HEK293 (cell line): Measurements from ENCODE around the gene MCRIP2.

Experiments used
- CTCF ChIP-seq: fragments of 450-650 bp; formaldehyde crosslinking; IDR thresholded peaks from 2 replicates; pipeline ENCODE4 v1.5.1; 2016; ENCODE audit warnings: missing biosample characterization, missing genetic modification characterization
- EGR2 ChIP-seq: fragments of 450-650 bp; formaldehyde crosslinking; IDR thresholded peaks from 2 replicates; pipeline ENCODE4 v1.5.1; 2016; ENCODE audit warnings: low read depth, missing biosample characterization, missing genetic modification characterization
- GLI2 ChIP-seq: fragments of 450-650 bp; formaldehyde crosslinking; IDR thresholded peaks from 2 replicates; pipeline ENCODE4; 2017; ENCODE audit warnings: missing biosample characterization, missing genetic modification characterization, low read depth, borderline replicate concordance
- HOXA7 ChIP-seq: sonication (generic); formaldehyde crosslinking; IDR thresholded peaks from 2 replicates; pipeline ENCODE4 v1.8.1; 2022; ENCODE audit warnings: missing genetic modification reagents, borderline replicate concordance
- KLF9 ChIP-seq: fragments of 450-650 bp; formaldehyde crosslinking; IDR thresholded peaks from 2 replicates; pipeline ENCODE4 v1.5.1; 2016; ENCODE audit warnings: missing biosample characterization, missing genetic modification characterization, low read depth
- MYNN ChIP-seq: fragments of 450-650 bp; formaldehyde crosslinking; IDR thresholded peaks from 2 replicates; pipeline ENCODE4 v1.5.1; 2016; ENCODE audit warnings: missing biosample characterization, missing genetic modification characterization, borderline replicate concordance
- MZF1 ChIP-seq: fragments of 450-650 bp; formaldehyde crosslinking; IDR thresholded peaks from 2 replicates; pipeline ENCODE4 v1.5.1; 2017; ENCODE audit warnings: missing biosample characterization, missing genetic modification characterization, borderline replicate concordance
- OSR2 ChIP-seq: fragments of 450-650 bp; formaldehyde crosslinking; IDR thresholded peaks from 2 replicates; pipeline ENCODE4 v1.5.1; 2016; ENCODE audit warnings: missing biosample characterization, missing genetic modification characterization
- PRDM2 ChIP-seq: fragments of 450-650 bp; formaldehyde crosslinking; IDR thresholded peaks from 2 replicates; pipeline ENCODE4 v1.5.1; 2016; ENCODE audit warnings: missing biosample characterization, missing genetic modification characterization, borderline replicate concordance
- ZNF112 ChIP-seq: fragments of 450-650 bp; formaldehyde crosslinking; IDR thresholded peaks from 2 replicates; pipeline ENCODE4 v1.5.0; 2017; ENCODE audit warnings: missing biosample characterization, missing genetic modification characterization
- ZNF114 ChIP-seq: fragments of 450-650 bp; formaldehyde crosslinking; IDR thresholded peaks from 2 replicates; pipeline ENCODE4 v1.5.0; 2017; ENCODE audit warnings: missing biosample characterization, missing genetic modification characterization
- ZNF175 ChIP-seq: fragments of 450-650 bp; formaldehyde crosslinking; IDR thresholded peaks from 2 replicates; pipeline ENCODE4 v1.5.1; 2016; ENCODE audit warnings: missing biosample characterization, missing genetic modification characterization
- ZNF19 ChIP-seq: fragments of 450-650 bp; formaldehyde crosslinking; IDR thresholded peaks from 2 replicates; pipeline ENCODE4; 2016; ENCODE audit warnings: missing biosample characterization, missing genetic modification characterization, low read depth
- ZNF26 ChIP-seq: fragments of 450-650 bp; formaldehyde crosslinking; IDR thresholded peaks from 2 replicates; pipeline ENCODE4 v1.5.1; 2016; ENCODE audit warnings: missing biosample characterization, missing genetic modification characterization
- ZNF266 ChIP-seq: fragments of 450-650 bp; formaldehyde crosslinking; IDR thresholded peaks from 2 replicates; pipeline ENCODE4 v1.5.1; 2016; ENCODE audit warnings: missing biosample characterization, missing genetic modification characterization, low read depth
- ZNF341 ChIP-seq: fragments of 450-650 bp; formaldehyde crosslinking; IDR thresholded peaks from 2 replicates; pipeline ENCODE4; 2016; ENCODE audit warnings: low read depth, missing biosample characterization, missing genetic modification characterization
- ZNF404 ChIP-seq: fragments of 450-650 bp; formaldehyde crosslinking; IDR thresholded peaks from 2 replicates; pipeline ENCODE4 v1.5.1; 2017; ENCODE audit warnings: missing biosample characterization, missing genetic modification characterization
- ZNF48 ChIP-seq: fragments of 450-650 bp; formaldehyde crosslinking; IDR thresholded peaks from 2 replicates; pipeline ENCODE4 v1.5.1; 2016; ENCODE audit warnings: missing biosample characterization, missing genetic modification characterization
- ZNF488 ChIP-seq: fragments of 450-650 bp; formaldehyde crosslinking; IDR thresholded peaks from 2 replicates; pipeline ENCODE4 v1.5.1; 2016; ENCODE audit warnings: missing biosample characterization, missing genetic modification characterization
- ZNF513 ChIP-seq: fragments of 450-650 bp; IDR thresholded peaks from 2 replicates; pipeline ENCODE4 v1.5.1; 2018; ENCODE audit warnings: missing biosample characterization, missing genetic modification characterization
- ZNF544 ChIP-seq: fragments of 450-650 bp; formaldehyde crosslinking; IDR thresholded peaks from 2 replicates; pipeline ENCODE4 v1.5.0; 2017; ENCODE audit warnings: missing biosample characterization, missing genetic modification characterization
- ZNF548 ChIP-seq: fragments of 450-650 bp; formaldehyde crosslinking; IDR thresholded peaks from 2 replicates; pipeline ENCODE4 v1.5.1; 2016; ENCODE audit warnings: missing biosample characterization, missing genetic modification characterization
- ZNF626 ChIP-seq: fragments of 450-650 bp; sonication (Bioruptor Pico); formaldehyde crosslinking; IDR thresholded peaks from 2 replicates; pipeline ENCODE4 v1.5.1; 2018; ENCODE audit warnings: missing biosample characterization, missing genetic modification characterization, inconsistent platforms
- ZNF660 ChIP-seq: fragments of 450-650 bp; IDR thresholded peaks from 2 replicates; pipeline ENCODE4 v1.5.1; 2018; ENCODE audit warnings: missing biosample characterization, mild to moderate bottlenecking, missing genetic modification characterization
- ZNF701 ChIP-seq: fragments of 450-650 bp; formaldehyde crosslinking; IDR thresholded peaks from 2 replicates; pipeline ENCODE4 v1.5.1; 2016; ENCODE audit warnings: missing biosample characterization, missing genetic modification characterization
- ZNF768 ChIP-seq: fragments of 450-650 bp; formaldehyde crosslinking; IDR thresholded peaks from 2 replicates; pipeline ENCODE4 v1.5.1; 2018; ENCODE audit warnings: missing biosample characterization, mild to moderate bottlenecking, missing genetic modification characterization
- ZNF777 ChIP-seq: fragments of 450-650 bp; formaldehyde crosslinking; IDR thresholded peaks from 2 replicates; pipeline ENCODE4 v1.5.1; 2017; ENCODE audit warnings: missing biosample characterization, missing genetic modification characterization, borderline replicate concordance
- ZNF785 ChIP-seq: fragments of 450-650 bp; formaldehyde crosslinking; IDR thresholded peaks from 2 replicates; pipeline ENCODE4 v1.5.1; 2016; ENCODE audit warnings: missing biosample characterization, missing genetic modification characterization
- ZNF843 ChIP-seq: fragments of 450-650 bp; formaldehyde crosslinking; IDR thresholded peaks from 2 replicates; pipeline ENCODE4 v1.5.1; 2016; ENCODE audit warnings: missing biosample characterization, missing genetic modification characterization
- ZSCAN16 ChIP-seq: fragments of 450-650 bp; formaldehyde crosslinking; IDR thresholded peaks from 2 replicates; pipeline ENCODE4 v1.5.1; 2016; ENCODE audit warnings: missing biosample characterization, missing genetic modification characterization

The MCRIP2 gene

GRCh38 chr16:660459-661183 lies 19.0 kb downstream of the MCRIP2 start (continued):
- TF ChIP-seq PRDM2 (tag by site-specific recombination) (no peak), ZSCAN16 (tag by site-specific recombination) (no peak), MZF1 (tag by site-specific recombination) (no peak), ZNF48 (tag by site-specific recombination) (no peak), ZNF114 (tag by site-specific recombination) (no peak), MYNN (tag by site-specific recombination) (no peak), ZNF785 (tag by site-specific recombination) (no peak), ZNF175 (tag by site-specific recombination) (no peak), ZNF544 (no peak), ZNF768 (no peak), ZNF701 (tag by site-specific recombination) (no peak), ZNF843 (no peak), ZNF488 (tag by site-specific recombination) (no peak), ZNF341 (tag by site-specific recombination) (peak; percentile 37; the same call in 1 of the 2 replicates), ZNF266 (tag by site-specific recombination) (no peak), OSR2 (tag by site-specific recombination) (peak; percentile 90), ZNF513 (tag by site-specific recombination) (no peak), HOXA7 (CRISPR knock-in tag) (no peak), EGR2 (0 out of 2 replicates have a peak, but pooled peaks have one; percentile 53), ZNF404 (tag by site-specific recombination) (no peak), ZNF660 (tag by site-specific recombination) (0 out of 2 replicates have a peak, but pooled peaks have one; percentile 39), ZNF19 (tag by site-specific recombination) (no peak), KLF9 (tag by site-specific recombination) (no peak), ZNF26 (tag by site-specific recombination) (no peak), ZNF777 (tag by site-specific recombination) (no peak), ZNF112 (tag by site-specific recombination) (no peak), ZNF548 (tag by site-specific recombination) (no peak), GLI2 (tag by site-specific recombination) (no peak), ZNF626 (no peak), CTCF (peak; percentile 71)
